Fibroblast of lung (primary cell): ENCODE data around the gene GNAL. TPM values are rescaled to one million over a fixed set of nuclear protein-coding genes. Genes with fewer than 3 reads are reported as not detected.

ENCODE experiments used
- DNase-seq, 2 donors: peaks; one replicate each; pipeline versions ENCODE4 v3.0.0 to v3.0.0-alpha.2; 2010; ENCODE audit warnings: low read depth in 2 of 2
- H2AFZ ChIP-seq: 2 replicates; pipeline ENCODE4 v1.5.1; 2012; ENCODE audit warnings: low read length, control low read depth, inconsistent platforms
- H3K27ac ChIP-seq: 2 replicates; pipeline ENCODE4 v1.5.1; 2011; ENCODE audit warnings: low read length, control low read depth; ENCODE audit not compliant: insufficient read depth
- H3K27me3 ChIP-seq: 2 replicates; pipeline ENCODE4 v1.5.1; 2011; ENCODE audit warnings: mild to moderate bottlenecking, low read length; ENCODE audit not compliant: control insufficient read depth, insufficient read depth
- H3K36me3 ChIP-seq: 2 replicates; pipeline ENCODE4 v1.5.1; 2011; ENCODE audit warnings: low read length; ENCODE audit not compliant: control insufficient read depth, insufficient read depth
- H3K4me1 ChIP-seq: 2 replicates; pipeline ENCODE4 v1.5.1; 2011; ENCODE audit warnings: low read length; ENCODE audit not compliant: control insufficient read depth, insufficient read depth; ENCODE audit errors: extremely low read depth
- H3K4me2 ChIP-seq: 2 replicates; pipeline ENCODE4 v1.5.1; 2011; ENCODE audit warnings: low read length, control low read depth; ENCODE audit not compliant: insufficient read depth; ENCODE audit errors: extremely low read depth
- H3K4me3 ChIP-seq, 4 experiments: fragments of 200-600 bp in 1 of 4; sonication (generic) in 1 of 4; replicated peaks in 1 of 4; 2 replicates each; pipeline ENCODE4 v1.5.1; 2011 to 2016; ENCODE audit warnings: low read length in 4 of 4, low read depth in 3 of 4, mild to moderate bottlenecking in 3 of 4, control low read depth in 2 of 4, inconsistent platforms in 1 of 4, mixed read lengths in 1 of 4; ENCODE audit not compliant: insufficient read depth in 1 of 4; ENCODE audit errors: control extremely low read depth in 1 of 4
- H3K79me2 ChIP-seq: 2 replicates; pipeline ENCODE4 v1.5.1; 2012; ENCODE audit warnings: mild to moderate bottlenecking, low read length, inconsistent platforms; ENCODE audit not compliant: control insufficient read depth, insufficient read depth
- H3K9ac ChIP-seq: 2 replicates; pipeline ENCODE4 v1.5.1; 2011; ENCODE audit warnings: mild to moderate bottlenecking, low read length, control low read depth; ENCODE audit not compliant: insufficient read depth
- H3K9me3 ChIP-seq: 2 replicates; pipeline ENCODE4 v1.5.1; 2012; ENCODE audit warnings: low read depth, low read length; ENCODE audit not compliant: control insufficient read depth, insufficient read depth
- H4K20me1 ChIP-seq: 2 replicates; pipeline ENCODE4 v1.5.1; 2011; ENCODE audit warnings: low read length; ENCODE audit not compliant: control insufficient read depth, insufficient read depth; ENCODE audit errors: extremely low read depth
- CTCF ChIP-seq, 2 donors: IDR thresholded peaks in 1 of 2; conservative IDR thresholded peaks in 1 of 2; 1 replicate in 1 of 2; 2 replicates in 1 of 2; pipeline ENCODE4 v1.5.1; 2011 to 2012; ENCODE audit warnings: low read length in 2 of 2, control low read depth in 1 of 2, inconsistent platforms in 1 of 2, low read depth in 1 of 2, mild to moderate bottlenecking in 1 of 2
- EZH2 ChIP-seq: IDR thresholded peaks from 2 replicates; pipeline ENCODE4 v1.5.1; 2012; ENCODE audit warnings: low read length, control low read depth, mild to moderate bottlenecking; ENCODE audit errors: missing control alignments
- polyA plus RNA-seq, 2 donors: library from polyadenylated mRNA; depleted of rRNA in 1 of 2; stranded (reverse) in 1 of 2; unstranded in 1 of 2; fragments of >200 nt; gene quantifications; 2 replicates each; pipeline ENCODE4 v1.2.1, GENCODE V29; 2011 to 2012; ENCODE audit warnings: missing spikeins in 1 of 2
- total RNA-seq: library from RNA; depleted of rRNA; stranded (reverse); fragments of >200 nt; gene quantifications from 2 replicates; pipeline ENCODE4 v1.2.1, GENCODE V29; 2014

Gene GNAL
- total and polyA plus RNA-seq, 2 donors (not counting 1 experiment from before 2014, with no cell fraction given) = 0.05 to 0.50 TPM

GRCh38 chr18:11897781-11898180 is 208.7 kb downstream of the GNAL start:
- no peaks in the 10 kb centered on the region for H3K79me2 ChIP-seq
- H4K20me1 ChIP-seq = no peaks in the 10 kb centered on the region
- no peak overlapping the region for H2AFZ ChIP-seq
- no peak for DNase-seq
- no peaks in the 10 kb centered on the region for H3K27me3 ChIP-seq
- no peak overlapping the region for H3K4me2 ChIP-seq
- TF ChIP-seq CTCF (conservative IDR thresholded peaks at IDR 0.05 in 1 of 2, IDR thresholded peaks at IDR 0.05 in 1 of 2; ENCODE audit: low read depth in 1 of 2, low read length in 2 of 2) (no peak), EZH2 (no peak)
- peaks cover 4% of the 10 kb centered on the region for H3K36me3 ChIP-seq
- H3K4me3 ChIP-seq = no peak overlapping the region
- no peak overlapping the region for H3K9ac ChIP-seq
- H3K4me1 ChIP-seq = no peaks in the 10 kb centered on the region
- H3K9me3 ChIP-seq = no peaks in the 10 kb centered on the region
- H3K27ac ChIP-seq = no peak overlapping the region

GRCh38 chr18:11899063-11899462 is 210.0 kb downstream of the GNAL start:
- no peak overlapping the region for H2AFZ ChIP-seq
- no peaks in the 10 kb centered on the region for H3K4me1 ChIP-seq
- H3K4me3 ChIP-seq = no peak overlapping the region
- no peaks in the 10 kb centered on the region for H3K27me3 ChIP-seq
- H3K36me3 ChIP-seq = peaks cover 4% of the 10 kb centered on the region
- no peaks in the 10 kb centered on the region for H3K79me2 ChIP-seq
- no peaks in the 10 kb centered on the region for H4K20me1 ChIP-seq
- H3K4me2 ChIP-seq = no peak overlapping the region
- TF ChIP-seq EZH2 = no peak
- TF ChIP-seq CTCF (conservative IDR thresholded peaks at IDR 0.05 in 1 of 2, IDR thresholded peaks at IDR 0.05 in 1 of 2; ENCODE audit: low read depth in 1 of 2, low read length in 2 of 2) = no peak
- no peak for DNase-seq
- no peaks in the 10 kb centered on the region for H3K9me3 ChIP-seq
- no peak overlapping the region for H3K9ac ChIP-seq
- no peak overlapping the region for H3K27ac ChIP-seq

- no peak overlapping the region for H3K4me3 ChIP-seq
- no peak overlapping the region for H3K4me2 ChIP-seq
- TF ChIP-seq CTCF (conservative IDR thresholded peaks at IDR 0.05 in 1 of 2, IDR thresholded peaks at IDR 0.05 in 1 of 2; ENCODE audit: low read depth in 1 of 2, low read length in 2 of 2) (no peak), EZH2 (no peak)
- DNase-seq = no peak
- H3K9me3 ChIP-seq = no peaks in the 10 kb centered on the region
- H3K36me3 ChIP-seq = no peaks in the 10 kb centered on the region
- no peaks in the 10 kb centered on the region for H4K20me1 ChIP-seq
- no peaks in the 10 kb centered on the region for H3K79me2 ChIP-seq
- no peaks in the 10 kb centered on the region for H3K4me1 ChIP-seq
- H2AFZ ChIP-seq = no peak overlapping the region
- H3K27me3 ChIP-seq = no peaks in the 10 kb centered on the region
- H3K9ac ChIP-seq = no peak overlapping the region
- no peak overlapping the region for H3K27ac ChIP-seq
Observed at GRCh38 chr18:11901826-11902438, 212.9 kb downstream of the GNAL start.
